DOHH2 (cell line): Measurements from ENCODE around the gene DR1.

Source experiments
- H3F3A ChIP-seq: fragments of 200-600 bp; sonication (generic), shearing (Covaris generic); 2 replicates; pipeline ENCODE4 v1.6.0; 2016; ENCODE audit warnings: antibody characterized with exemption, mild to moderate bottlenecking; ENCODE audit not compliant: control insufficient read depth, insufficient read depth
- H3K27ac ChIP-seq: fragments of 200-600 bp; sonication (generic); 2 replicates; pipeline ENCODE4 v1.5.1; 2014; ENCODE audit warnings: low read depth, mild to moderate bottlenecking, low read length, moderate library complexity
- H3K27me3 ChIP-seq: fragments of 200-600 bp; sonication (generic); 2 replicates; pipeline ENCODE4 v1.6.1; 2014; ENCODE audit warnings: mild to moderate bottlenecking, low read length, mixed read lengths; ENCODE audit not compliant: control insufficient read depth
- H3K36me3 ChIP-seq: fragments of 200-600 bp; sonication (generic); 2 replicates; pipeline ENCODE4 v1.6.1; 2014; ENCODE audit warnings: mild to moderate bottlenecking, low read length, moderate library complexity, mixed read lengths; ENCODE audit not compliant: control insufficient read depth
- H3K4me1 ChIP-seq: fragments of 200-600 bp; sonication (generic); 2 replicates; pipeline ENCODE4 v1.6.1; 2014; ENCODE audit warnings: mild to moderate bottlenecking, low read length, mixed read lengths; ENCODE audit not compliant: control insufficient read depth
- H3K4me2 ChIP-seq: fragments of 200-600 bp; sonication (generic); 2 replicates; pipeline ENCODE4 v1.6.0; 2014; ENCODE audit warnings: mild to moderate bottlenecking, low read length, moderate library complexity
- H3K4me3 ChIP-seq: fragments of 200-600 bp; sonication (generic); 2 replicates; pipeline ENCODE4 v1.5.1; 2014; ENCODE audit warnings: mild to moderate bottlenecking, low read length, mixed read lengths
- H3K79me2 ChIP-seq: fragments of 200-600 bp; sonication (generic); 2 replicates; pipeline ENCODE4 v1.6.1; 2014; ENCODE audit warnings: mild to moderate bottlenecking, low read length, mixed read lengths; ENCODE audit not compliant: control insufficient read depth
- H3K9me2 ChIP-seq: fragments of 200-600 bp; sonication (generic); replicated peaks from 2 replicates; pipeline ENCODE4 v1.6.1; 2014; ENCODE audit warnings: mild to moderate bottlenecking, low read length, mixed read lengths; ENCODE audit not compliant: control insufficient read depth
- H3K9me3 ChIP-seq: fragments of 200-600 bp; sonication (generic); 2 replicates; pipeline ENCODE4 v1.6.1; 2014; ENCODE audit warnings: antibody characterized with exemption, low read length, mixed read lengths; ENCODE audit not compliant: control insufficient read depth, insufficient read depth
- H4K20me1 ChIP-seq: fragments of 200-600 bp; sonication (generic); 2 replicates; pipeline ENCODE4 v1.6.0; 2014; ENCODE audit warnings: low read depth, mild to moderate bottlenecking, antibody characterized with exemption, low read length, moderate library complexity; ENCODE audit not compliant: control insufficient read depth, insufficient read depth
- CTCF ChIP-seq: fragments of 200-600 bp; sonication (generic); IDR thresholded peaks from one replicate; pipeline ENCODE4 v1.5.1; 2014; ENCODE audit warnings: antibody characterized with exemption, mild to moderate bottlenecking, low read depth, low read length; ENCODE audit not compliant: poor library complexity, severe bottlenecking
- EZH2phosphoT487 ChIP-seq: fragments of 200-600 bp; sonication (generic); IDR thresholded peaks from 2 replicates; pipeline ENCODE4 v1.6.1; 2017; ENCODE audit warnings: borderline replicate concordance, mild to moderate bottlenecking, antibody characterized with exemption, low read length, moderate library complexity, mixed read lengths

DR1 gene

GRCh38 chr1:93345633-93346420 is at the start of gene DR1:
TSS of gene DR1 (plus strand) at chr1:93345907. CDS start at chr1:93346646, 739 bp downstream.
- peak within 1 kb of the TSS; percentile 76 for H3K27ac ChIP-seq

GRCh38 chr1:93296555-93297154 is 49.1 kb upstream of the DR1 start:
- no peak overlapping the region for H3K27ac ChIP-seq
- H3K4me3 ChIP-seq, result no peak overlapping the region
- peaks cover 9% of the 10 kb centered on the region for H3K4me1 ChIP-seq
- no peaks in the 10 kb centered on the region for H3K27me3 ChIP-seq
- no peak overlapping the region for H3K4me2 ChIP-seq
- peaks cover 3% of the 10 kb centered on the region; the same call in 1 of the 2 replicates for H3K9me3 ChIP-seq
- H3F3A ChIP-seq, result no peaks in the 10 kb centered on the region
- no peak for TF ChIP-seq EZH2phosphoT487
- no peak for TF ChIP-seq CTCF
- no peaks in the 10 kb centered on the region for H3K79me2 ChIP-seq
- no peaks in the 10 kb centered on the region for H3K36me3 ChIP-seq
- H3K9me2 ChIP-seq, result no peaks in the 10 kb centered on the region
- no peaks in the 10 kb centered on the region for H4K20me1 ChIP-seq

More at GRCh38 chr1:93345633-93346420, at the start of gene DR1:
- peak within 1 kb of the TSS; percentile 60 for H3K4me2 ChIP-seq
- no peak for TF ChIP-seq EZH2phosphoT487
- no peak for TF ChIP-seq CTCF
- no peaks in the 10 kb centered on the region for H3K9me3 ChIP-seq
- no peaks in the 10 kb centered on the region for H3K9me2 ChIP-seq
- no peaks in the 10 kb centered on the region for H3K27me3 ChIP-seq
- peaks cover 49% of the 10 kb centered on the region for H3K36me3 ChIP-seq
- H3K4me1 ChIP-seq, result peaks cover 52% of the 10 kb centered on the region
- peaks cover 97% of the 10 kb centered on the region for H3K79me2 ChIP-seq
- peak within 1 kb of the TSS; percentile 97 for H3K4me3 ChIP-seq
- H3F3A ChIP-seq, result no peaks in the 10 kb centered on the region
- peaks cover 16% of the 10 kb centered on the region for H4K20me1 ChIP-seq

DNA sequence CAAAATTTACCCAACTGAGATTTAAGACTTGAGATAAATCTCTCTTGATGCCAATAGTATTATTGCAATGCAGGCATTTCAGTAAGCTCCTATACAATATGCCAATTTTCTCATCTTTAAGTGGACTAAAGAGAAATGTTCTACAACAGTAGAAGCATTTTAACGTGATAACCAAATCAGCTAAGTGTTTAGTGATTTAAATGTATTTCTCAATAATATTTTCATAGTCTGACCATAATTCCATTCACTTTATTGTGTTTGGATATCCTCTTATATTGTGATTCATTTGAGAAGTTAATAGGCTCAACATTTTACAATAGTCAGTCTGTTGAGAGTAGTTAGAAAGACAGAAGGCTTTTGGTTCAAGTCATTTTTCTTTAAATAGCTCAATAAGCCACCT is 44.6 kb upstream of the DR1 start:
- Histone ChIP-seq H3K4me1 (peaks cover 5% of the 10 kb centered on the region), H3K36me3 (no peaks in the 10 kb centered on the region), H3K9me2 (no peaks in the 10 kb centered on the region), H3K27me3 (no peaks in the 10 kb centered on the region), H3K27ac (no peak overlapping the region), H4K20me1 (no peaks in the 10 kb centered on the region), H3K4me2 (no peak overlapping the region), H3K9me3 (no peaks in the 10 kb centered on the region), H3F3A (no peaks in the 10 kb centered on the region), H3K79me2 (no peaks in the 10 kb centered on the region), H3K4me3 (no peak overlapping the region)
- TF ChIP-seq CTCF (no peak), EZH2phosphoT487 (no peak)
